ENCODE data around the gene CCDC187. TPM values are rescaled to one million over a fixed set of nuclear protein-coding genes. Genes with fewer than 3 reads are reported as not detected.

The CCDC187 gene
- total and polyA plus RNA-seq, 2 of the 4 experiments (the other 2 are of a cell fraction), result not detected

DNA sequence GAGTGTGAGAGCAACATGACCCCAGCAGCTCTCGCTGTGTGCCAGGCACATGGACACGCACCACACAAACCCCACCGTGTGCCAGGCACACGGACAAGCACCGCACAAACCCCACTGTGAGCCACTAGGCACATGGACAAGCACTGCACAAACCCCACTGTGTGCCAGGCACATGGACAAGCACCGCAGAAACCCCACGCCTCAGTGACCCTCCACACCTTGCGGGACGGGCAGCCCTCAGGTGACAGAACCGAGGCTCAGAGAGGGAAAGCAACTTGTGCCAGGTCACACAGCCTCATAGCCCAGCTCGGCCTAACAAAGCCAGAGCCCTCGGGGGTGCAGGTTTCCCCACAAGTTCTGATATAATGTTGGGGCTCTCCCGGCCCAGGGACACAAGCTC is 21.5 kb upstream of the CCDC187 start (continued):
- no peak for TF ChIP-seq MXI1 (IDR thresholded peaks at IDR 0.05; ENCODE audit: borderline replicate concordance, low read depth, low read length)
- TF ChIP-seq SMC3 (IDR thresholded peaks at IDR 0.05; ENCODE audit: low read depth, low read length), result no peak
- no peak for TF ChIP-seq RCOR1 (IDR thresholded peaks at IDR 0.05; ENCODE audit: insufficient replicate concordance, low read length)
- TF ChIP-seq RFX5 (IDR thresholded peaks at IDR 0.05; ENCODE audit: low read depth, low read length), result no peak
- no peak for TF ChIP-seq POLR2A (IDR thresholded peaks at IDR 0.05; ENCODE audit: low read depth, low read length)
